Choroid plexus epithelial cell (primary cell): ENCODE results near the gene ABCB8.

ENCODE experiments used
- DNase-seq: peaks from one replicate; pipeline ENCODE4 v3.0.0-alpha.2; 2010; ENCODE audit warnings: low read depth
- H3K4me3 ChIP-seq: 2 replicates; pipeline ENCODE4 v1.5.1; 2011; ENCODE audit warnings: low read depth, mild to moderate bottlenecking, control low read depth, low read length, moderate library complexity
- TF ChIP-seq, protein P1 (sequence below): conservative IDR thresholded peaks from 2 replicates; pipeline ENCODE4 v1.5.1; 2011; ENCODE audit warnings: low read depth, mild to moderate bottlenecking, control low read depth, inconsistent platforms, low read length, moderate library complexity

Gene ABCB8

DNA sequence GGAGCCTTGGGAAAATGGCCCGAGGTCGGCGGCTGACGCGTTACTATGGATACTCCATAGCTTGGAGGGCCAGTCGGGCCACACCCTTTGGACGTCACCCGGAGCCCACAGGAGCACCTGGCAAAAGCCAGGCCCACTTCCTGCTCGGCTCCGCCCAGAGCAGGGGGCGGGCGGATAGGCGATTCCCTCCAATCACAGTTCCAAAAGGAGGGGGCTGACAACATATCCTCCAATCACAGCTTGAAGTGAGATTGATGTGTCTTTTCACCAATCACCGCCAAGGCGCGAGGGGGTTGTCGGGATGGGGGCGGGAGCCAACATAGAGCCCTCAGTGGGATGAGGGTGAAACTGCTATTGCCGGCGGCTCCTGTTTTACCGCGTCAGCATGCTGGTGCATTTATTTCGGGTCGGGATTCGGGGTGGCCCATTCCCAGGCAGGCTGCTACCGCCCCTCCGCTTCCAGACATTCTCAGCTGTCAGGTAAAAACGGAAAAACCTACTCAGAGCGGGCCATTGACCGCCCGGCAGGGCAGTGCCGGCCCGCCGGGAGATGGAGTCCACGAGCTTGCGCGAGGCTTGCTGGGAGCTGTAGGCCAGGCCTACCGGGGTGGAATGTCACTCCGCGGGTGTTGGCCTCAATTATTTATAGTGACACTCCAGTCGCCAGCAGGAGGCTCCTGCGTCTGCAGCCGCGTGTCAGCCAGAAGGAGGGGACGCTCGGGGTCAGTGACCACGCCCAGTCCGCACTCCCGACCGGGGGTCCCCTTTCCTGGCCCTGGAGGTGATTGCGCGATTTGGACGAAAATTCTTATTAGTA, at the start of gene ABCB8:
TSS of gene ABCB8 (plus strand) at position 320 of the 817 bp plus-strand sequence. CDS start at position 386, 66 bp downstream.
- H3K4me3 ChIP-seq = peak within 1 kb of the TSS; percentile 93
- TF ChIP-seq, protein P1, sequence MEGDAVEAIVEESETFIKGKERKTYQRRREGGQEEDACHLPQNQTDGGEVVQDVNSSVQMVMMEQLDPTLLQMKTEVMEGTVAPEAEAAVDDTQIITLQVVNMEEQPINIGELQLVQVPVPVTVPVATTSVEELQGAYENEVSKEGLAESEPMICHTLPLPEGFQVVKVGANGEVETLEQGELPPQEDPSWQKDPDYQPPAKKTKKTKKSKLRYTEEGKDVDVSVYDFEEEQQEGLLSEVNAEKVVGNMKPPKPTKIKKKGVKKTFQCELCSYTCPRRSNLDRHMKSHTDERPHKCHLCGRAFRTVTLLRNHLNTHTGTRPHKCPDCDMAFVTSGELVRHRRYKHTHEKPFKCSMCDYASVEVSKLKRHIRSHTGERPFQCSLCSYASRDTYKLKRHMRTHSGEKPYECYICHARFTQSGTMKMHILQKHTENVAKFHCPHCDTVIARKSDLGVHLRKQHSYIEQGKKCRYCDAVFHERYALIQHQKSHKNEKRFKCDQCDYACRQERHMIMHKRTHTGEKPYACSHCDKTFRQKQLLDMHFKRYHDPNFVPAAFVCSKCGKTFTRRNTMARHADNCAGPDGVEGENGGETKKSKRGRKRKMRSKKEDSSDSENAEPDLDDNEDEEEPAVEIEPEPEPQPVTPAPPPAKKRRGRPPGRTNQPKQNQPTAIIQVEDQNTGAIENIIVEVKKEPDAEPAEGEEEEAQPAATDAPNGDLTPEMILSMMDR = peak; percentile 53
- peak; percentile 99 for DNase-seq

DNA sequence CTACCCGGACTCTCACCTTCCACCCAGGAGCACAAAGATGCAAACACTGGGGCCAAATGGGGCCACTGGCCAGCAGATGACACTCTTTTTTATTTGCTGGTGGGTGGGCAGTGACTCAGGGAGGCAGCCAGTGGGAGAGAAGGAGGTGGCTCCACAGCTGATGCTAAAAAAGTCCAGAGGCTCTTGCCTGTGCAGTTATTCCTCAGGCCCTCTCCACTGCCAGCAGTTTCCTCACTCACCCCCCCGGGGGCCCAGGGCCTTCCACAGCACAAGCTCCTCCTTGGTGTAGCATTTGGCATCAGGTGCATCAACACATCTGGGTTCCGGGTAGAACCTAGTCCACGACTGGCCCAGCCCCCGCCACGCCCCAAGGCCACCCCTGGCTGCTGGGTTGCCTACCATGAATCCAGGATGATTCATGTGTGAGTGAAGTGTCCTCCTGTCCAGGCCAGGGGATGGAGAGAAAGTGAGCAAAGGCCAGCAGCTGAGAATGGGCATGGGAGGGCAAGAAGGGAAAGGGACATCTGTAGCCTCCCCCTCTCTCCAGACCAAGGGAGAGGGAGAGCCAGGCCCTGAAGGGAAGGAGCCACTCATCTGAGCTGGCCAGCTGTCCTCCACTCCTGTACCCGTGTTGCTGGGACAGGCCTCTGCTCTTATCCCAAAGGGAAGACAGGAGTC, 48.4 kb upstream of the ABCB8 start:
- TF ChIP-seq, protein P1 = no peak
- no peak overlapping the region for H3K4me3 ChIP-seq
- no peak for DNase-seq

DNA sequence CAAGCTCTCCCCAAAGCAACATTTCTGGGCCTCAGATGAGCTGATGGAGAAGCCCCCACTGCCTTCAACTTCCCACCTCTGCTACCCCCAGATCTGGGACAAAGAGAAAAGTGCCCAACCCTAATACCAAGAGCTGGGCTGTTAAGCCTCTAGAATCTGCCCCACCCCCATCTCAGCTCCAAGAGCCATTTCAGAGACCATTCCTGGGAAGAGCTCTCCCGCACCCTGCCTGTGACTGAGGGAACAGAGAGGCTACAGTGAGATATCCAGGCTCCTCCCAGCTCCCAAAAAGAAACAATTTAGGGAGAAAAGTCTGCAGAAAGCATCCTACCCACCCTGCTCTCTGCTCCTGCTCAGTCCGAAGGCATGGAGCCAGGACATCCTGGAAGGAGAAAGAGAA, 47.6 kb upstream of the ABCB8 start:
- H3K4me3 ChIP-seq = no peak overlapping the region
- no peak for DNase-seq
- TF ChIP-seq, protein P1 = no peak

DNA sequence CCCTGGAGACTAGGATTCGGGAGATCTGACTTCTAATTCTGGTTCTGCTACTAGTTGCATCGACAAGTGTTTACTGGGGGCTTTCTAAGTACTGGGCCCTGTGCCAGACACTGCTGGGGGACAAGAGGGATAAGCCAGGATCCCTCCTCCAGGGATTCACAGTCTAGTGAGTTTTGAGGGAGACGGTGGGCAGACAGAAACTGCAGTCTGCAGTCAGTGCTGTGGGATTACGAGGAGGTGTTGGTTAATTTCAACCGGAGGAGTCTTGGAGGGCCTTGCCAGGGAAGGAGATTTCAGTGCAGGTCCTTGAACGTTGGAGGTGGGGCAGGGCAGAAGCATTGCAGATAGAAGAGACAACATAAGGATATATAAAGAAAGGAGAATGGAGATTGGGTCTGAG, 46.6 kb upstream of the ABCB8 start:
- TF ChIP-seq, protein P1 = no peak
- no peak overlapping the region for H3K4me3 ChIP-seq
- DNase-seq = no peak

DNA sequence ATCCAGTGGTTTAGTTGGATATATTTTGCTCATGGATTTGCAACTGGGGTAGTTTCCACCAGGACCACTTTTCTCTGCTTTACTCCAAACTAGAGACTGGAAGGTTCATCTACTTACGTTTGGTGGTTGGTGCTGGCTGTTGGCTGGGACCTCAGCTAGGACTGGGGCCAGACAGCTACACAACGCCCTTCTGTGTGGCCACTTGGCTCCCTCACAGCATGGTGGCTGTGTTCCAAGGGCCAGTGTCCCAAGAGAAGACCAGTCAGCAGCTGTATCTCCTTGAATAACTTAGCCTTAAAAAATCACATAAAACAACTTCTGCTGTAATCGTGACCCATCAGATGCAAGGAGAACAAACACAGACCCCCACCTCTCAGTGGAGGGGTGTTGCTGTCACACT, 45.9 kb upstream of the ABCB8 start:
- TF ChIP-seq, protein P1 = no peak
- no peak overlapping the region for H3K4me3 ChIP-seq
- DNase-seq = no peak

DNA sequence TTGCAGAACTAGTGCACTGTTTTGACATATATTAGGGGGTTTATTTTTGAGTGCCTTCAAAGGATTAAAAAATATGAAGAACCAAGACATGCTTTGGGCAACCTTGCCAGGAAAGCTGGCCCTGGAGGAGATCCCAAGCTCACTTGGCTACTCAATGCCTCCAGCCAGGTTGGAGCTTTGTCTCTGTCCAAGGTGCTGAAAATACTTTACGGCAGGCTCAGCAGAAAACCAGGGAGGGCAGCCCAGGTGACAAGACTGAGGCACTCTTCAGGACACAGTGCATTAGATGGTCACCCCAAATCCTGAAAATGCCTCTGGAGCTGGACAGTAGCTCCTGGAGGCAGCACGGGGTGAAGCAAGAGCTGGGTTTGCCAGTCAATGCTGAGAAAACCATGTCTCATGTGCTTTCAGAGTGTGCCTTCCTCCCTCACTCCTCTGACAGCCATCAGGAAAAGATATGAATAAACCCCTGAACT, 44.3 kb upstream of the ABCB8 start:
- peak; percentile 53 for DNase-seq
- H3K4me3 ChIP-seq = no peak overlapping the region
- TF ChIP-seq, protein P1 = no peak
